ENCODE data around the gene DNAJB13. TPM values are rescaled to one million over a fixed set of nuclear protein-coding genes. Genes with fewer than 3 reads are reported as not detected.

The DNAJB13 gene
- total RNA-seq, 1 donor from 2014 or later: not detected

DNA sequence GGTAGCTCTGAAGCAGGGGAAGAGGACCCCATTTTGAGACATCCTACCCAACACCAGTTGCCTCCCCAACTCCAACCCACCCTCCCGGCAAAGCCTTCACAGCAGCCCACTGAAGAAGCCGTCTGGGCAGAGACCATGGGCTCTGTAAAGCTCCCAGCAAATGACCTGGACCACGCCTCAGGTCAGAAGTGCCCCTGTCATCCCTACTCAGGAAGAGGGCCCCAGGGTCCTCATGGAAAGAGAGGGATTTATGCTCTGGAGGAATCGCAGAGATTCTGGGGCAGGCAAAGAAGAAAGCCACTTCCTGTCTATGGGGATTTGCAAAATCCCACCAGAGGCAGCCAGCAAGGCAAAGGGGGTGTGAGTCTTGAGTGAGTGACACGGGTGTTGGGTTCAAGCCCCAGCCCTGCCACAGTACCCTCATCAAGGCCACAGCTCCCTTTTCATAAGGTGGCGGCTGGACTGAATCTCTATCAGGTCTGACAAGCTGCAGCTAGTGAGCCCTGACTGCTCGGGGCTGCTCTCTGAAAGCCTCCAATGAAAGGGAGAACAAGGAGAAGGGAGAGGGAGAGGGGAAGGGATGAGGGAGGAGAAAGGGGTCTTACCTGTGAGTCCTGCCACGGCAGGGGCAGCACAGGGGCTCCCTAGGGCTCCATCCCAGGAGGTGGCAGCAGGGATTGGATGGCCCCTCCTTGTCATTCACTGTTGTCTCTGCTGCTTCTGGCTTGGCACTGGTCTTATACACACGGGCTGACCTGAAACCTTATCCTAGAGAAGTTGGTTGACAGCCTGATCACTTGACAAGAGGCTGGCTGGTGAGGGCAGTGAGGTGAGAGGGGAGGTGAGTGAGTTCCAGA lies 57.8 kb downstream of the DNAJB13 start, which contains the start of gene UCP3:
TSS of gene UCP3 (minus strand) at position 713 of the 857 bp plus-strand sequence. CDS start 2,043 bp downstream, outside the sequence.
- no peak for DNase-seq (ENCODE audit: low spot score)
- Mint-ChIP-seq H3K27me3 (ENCODE audit: insufficient read depth, low read depth) (peaks cover 4% of the 10 kb centered on the region), H3K9me3 (no peaks in the 10 kb centered on the region), H3K27ac (no peak within 1 kb of the TSS), H3K4me1 (peaks cover 2% of the 10 kb centered on the region), H3K4me3 (no peak within 1 kb of the TSS), H3K36me3 (peaks cover 11% of the 10 kb centered on the region)
- TF ChIP-seq EZH2phosphoT487 (IDR thresholded peaks at IDR 0.05) (no peak), EZH2 (IDR thresholded peaks at IDR 0.05) (no peak)
- TF ChIP-seq, protein P1, sequence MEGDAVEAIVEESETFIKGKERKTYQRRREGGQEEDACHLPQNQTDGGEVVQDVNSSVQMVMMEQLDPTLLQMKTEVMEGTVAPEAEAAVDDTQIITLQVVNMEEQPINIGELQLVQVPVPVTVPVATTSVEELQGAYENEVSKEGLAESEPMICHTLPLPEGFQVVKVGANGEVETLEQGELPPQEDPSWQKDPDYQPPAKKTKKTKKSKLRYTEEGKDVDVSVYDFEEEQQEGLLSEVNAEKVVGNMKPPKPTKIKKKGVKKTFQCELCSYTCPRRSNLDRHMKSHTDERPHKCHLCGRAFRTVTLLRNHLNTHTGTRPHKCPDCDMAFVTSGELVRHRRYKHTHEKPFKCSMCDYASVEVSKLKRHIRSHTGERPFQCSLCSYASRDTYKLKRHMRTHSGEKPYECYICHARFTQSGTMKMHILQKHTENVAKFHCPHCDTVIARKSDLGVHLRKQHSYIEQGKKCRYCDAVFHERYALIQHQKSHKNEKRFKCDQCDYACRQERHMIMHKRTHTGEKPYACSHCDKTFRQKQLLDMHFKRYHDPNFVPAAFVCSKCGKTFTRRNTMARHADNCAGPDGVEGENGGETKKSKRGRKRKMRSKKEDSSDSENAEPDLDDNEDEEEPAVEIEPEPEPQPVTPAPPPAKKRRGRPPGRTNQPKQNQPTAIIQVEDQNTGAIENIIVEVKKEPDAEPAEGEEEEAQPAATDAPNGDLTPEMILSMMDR (IDR thresholded peaks at IDR 0.05): no peak
- Histone ChIP-seq H3K4me3 (no peak within 1 kb of the TSS), H2AFZ (replicated peaks) (no peak within 1 kb of the TSS), H3K9me3 (ENCODE audit: low read depth) (no peaks in the 10 kb centered on the region), H3K36me3 (no peaks in the 10 kb centered on the region), H3F3A (ENCODE audit: low read depth) (no peaks in the 10 kb centered on the region), H3K79me2 (ENCODE audit: low read depth) (no peaks in the 10 kb centered on the region), H3K4me1 (no peaks in the 10 kb centered on the region), H3K9ac (no peak within 1 kb of the TSS), H4K20me1 (ENCODE audit: low read depth) (no peaks in the 10 kb centered on the region), H3K27me3 (no peaks in the 10 kb centered on the region), H3K4me2 (no peak within 1 kb of the TSS), H3K27ac (no peak within 1 kb of the TSS)

DNA sequence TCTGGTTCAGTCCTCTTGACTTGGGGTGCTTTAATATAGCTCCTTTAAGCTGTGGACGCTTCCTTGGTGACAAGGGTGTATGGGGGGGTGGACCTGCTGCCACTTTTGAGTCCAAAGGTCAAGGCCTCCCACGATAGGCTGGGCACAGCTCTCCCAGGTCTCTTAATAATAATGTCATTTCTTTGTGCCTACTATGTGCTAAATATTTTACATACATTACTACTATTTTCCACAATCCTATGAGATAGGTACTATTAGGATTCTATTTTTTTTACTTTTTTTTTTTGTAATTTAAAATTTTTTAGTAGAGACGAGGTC lies 58.4 kb downstream of the DNAJB13 start:
- no peak overlapping the region for H2AFZ ChIP-seq (replicated peaks)
- TF ChIP-seq EZH2 (IDR thresholded peaks at IDR 0.05): no peak
- TF ChIP-seq EZH2phosphoT487 (IDR thresholded peaks at IDR 0.05): no peak
- TF ChIP-seq, protein P1 (IDR thresholded peaks at IDR 0.05): no peak
- Mint-ChIP-seq H3K4me3 (no peak overlapping the region), H3K9me3 (no peaks in the 10 kb centered on the region), H3K4me1 (peaks cover 2% of the 10 kb centered on the region), H3K27ac (no peak overlapping the region), H3K27me3 (ENCODE audit: insufficient read depth, low read depth) (peaks cover 4% of the 10 kb centered on the region), H3K36me3 (peaks cover 9% of the 10 kb centered on the region)
- H3K9ac ChIP-seq: no peak overlapping the region
- H3K4me1 ChIP-seq: no peaks in the 10 kb centered on the region
- no peaks in the 10 kb centered on the region for H3K36me3 ChIP-seq
- H3K79me2 ChIP-seq (ENCODE audit: low read depth): no peaks in the 10 kb centered on the region
- H3K4me2 ChIP-seq: no peak overlapping the region
- H3K27ac ChIP-seq: no peak overlapping the region
- DNase-seq (ENCODE audit: low spot score): no peak
- H3F3A ChIP-seq (ENCODE audit: low read depth): no peaks in the 10 kb centered on the region
- H3K27me3 ChIP-seq: no peaks in the 10 kb centered on the region
- no peaks in the 10 kb centered on the region for H3K9me3 ChIP-seq (ENCODE audit: low read depth)
- H4K20me1 ChIP-seq (ENCODE audit: low read depth): no peaks in the 10 kb centered on the region
- no peak overlapping the region for H3K4me3 ChIP-seq

DNA sequence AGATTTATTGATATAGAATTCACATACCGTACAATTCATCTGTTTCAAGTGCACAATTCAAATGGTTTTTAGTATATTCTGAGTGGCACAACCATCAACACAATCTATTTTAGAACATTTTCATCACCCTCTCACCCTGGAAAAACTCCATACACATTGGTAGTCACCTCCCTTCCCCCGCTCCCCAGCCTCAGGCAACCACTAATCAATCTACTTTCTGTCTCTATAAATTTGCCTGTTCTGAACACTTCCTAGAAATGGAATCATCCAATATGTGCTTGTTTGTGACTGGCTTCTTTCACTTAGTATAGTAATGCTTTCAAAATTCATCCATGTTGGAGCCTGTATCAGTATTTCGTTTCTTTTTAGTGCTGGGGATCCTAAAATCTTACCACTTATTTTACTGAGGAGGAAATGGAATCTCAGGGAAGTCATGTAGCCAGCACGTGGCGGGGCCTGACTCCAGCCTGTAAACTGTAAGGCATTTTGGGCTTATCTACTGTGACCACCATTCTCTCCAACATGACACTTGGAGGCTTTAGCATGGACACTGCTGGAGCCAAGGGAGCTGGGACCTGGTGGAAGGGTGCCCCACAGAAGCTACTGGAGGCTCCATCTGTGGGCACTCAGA lies 59.0 kb downstream of the DNAJB13 start:
- Histone ChIP-seq H3K27me3 (no peaks in the 10 kb centered on the region), H3F3A (ENCODE audit: low read depth) (no peaks in the 10 kb centered on the region), H3K4me2 (no peak overlapping the region), H3K4me1 (no peaks in the 10 kb centered on the region), H3K4me3 (no peak overlapping the region), H3K79me2 (ENCODE audit: low read depth) (no peaks in the 10 kb centered on the region), H3K36me3 (no peaks in the 10 kb centered on the region), H4K20me1 (ENCODE audit: low read depth) (no peaks in the 10 kb centered on the region), H3K9ac (no peak overlapping the region), H2AFZ (replicated peaks) (no peak overlapping the region), H3K9me3 (ENCODE audit: low read depth) (no peaks in the 10 kb centered on the region), H3K27ac (no peak overlapping the region)
- H3K9me3 Mint-ChIP-seq: no peaks in the 10 kb centered on the region
- H3K27me3 Mint-ChIP-seq (ENCODE audit: insufficient read depth, low read depth): peaks cover 4% of the 10 kb centered on the region
- H3K27ac Mint-ChIP-seq: no peak overlapping the region
- TF ChIP-seq EZH2phosphoT487 (IDR thresholded peaks at IDR 0.05) (no peak), EZH2 (IDR thresholded peaks at IDR 0.05) (no peak)
- TF ChIP-seq, protein P1 (IDR thresholded peaks at IDR 0.05): no peak
- H3K4me3 Mint-ChIP-seq: no peak overlapping the region
- H3K4me1 Mint-ChIP-seq: peaks cover 2% of the 10 kb centered on the region
- no peak for DNase-seq (ENCODE audit: low spot score)
- peaks cover 9% of the 10 kb centered on the region for H3K36me3 Mint-ChIP-seq

Measured in neural progenitor cell (in vitro differentiated cells).